GM19351 (cell line): ENCODE results near the gene NECAB3.
"Not testable (repeated sequence)": the region's sequence is repeated elsewhere in the genome, so short reads cannot be mapped to it uniquely, and the experiment has no call there.

Experiments
- ATAC-seq: cut with Tn5 transposase; IDR thresholded peaks from one replicate; pipeline ENCODE4 v1.9.1; 2021; ENCODE audit warnings: mild to moderate bottlenecking, moderate library complexity; ENCODE audit not compliant: unreplicated experiment

NECAB3 gene

GRCh38 chr20:33651562-33652048 lies 22.6 kb downstream of the NECAB3 start:
- no peak for ATAC-seq

- ATAC-seq, result no peak
These were observed 23.3 kb downstream of the NECAB3 start for GRCh38 chr20:33650753-33651561.

DNA sequence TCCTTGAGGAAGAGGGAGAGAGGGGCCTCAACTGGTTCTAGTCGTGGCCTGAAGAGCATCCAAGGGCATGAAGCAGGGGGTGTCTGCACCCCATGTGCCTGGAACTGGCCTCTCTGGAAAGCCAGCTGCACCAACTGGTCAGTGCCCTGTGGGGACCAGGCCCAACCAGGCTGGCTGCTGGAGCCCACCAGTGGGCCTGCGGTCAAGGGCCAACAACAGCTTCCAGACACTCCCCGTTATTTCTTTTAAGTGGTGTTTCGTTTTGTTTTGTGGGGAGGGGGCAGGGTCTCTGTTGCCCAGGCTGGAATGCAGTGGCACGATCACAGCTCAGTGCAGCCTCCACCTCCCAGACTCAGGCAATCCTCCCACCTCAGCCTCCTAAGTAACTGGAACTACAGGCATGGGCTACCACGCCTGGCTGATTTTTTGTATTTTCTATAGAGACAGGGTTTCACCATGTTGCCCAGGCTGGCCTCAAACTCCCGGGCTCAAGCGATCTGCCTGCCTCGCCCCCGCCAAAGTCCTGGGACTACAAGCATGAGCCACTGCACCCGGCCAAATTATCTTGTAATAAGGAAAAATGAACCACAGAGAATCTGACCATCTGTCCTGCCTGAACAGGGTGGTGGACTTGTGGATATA lies 24.0 kb downstream of the NECAB3 start:
- no peak for ATAC-seq

GRCh38 chr20:33649201-33649681 lies 25.0 kb downstream of the NECAB3 start:
- ATAC-seq, result no peak

- no peak for ATAC-seq
These were observed 25.7 kb downstream of the NECAB3 start for GRCh38 chr20:33648396-33649004.

GRCh38 chr20:33647603-33648395 lies 26.4 kb downstream of the NECAB3 start:
- ATAC-seq, result peak; percentile 71

DNA sequence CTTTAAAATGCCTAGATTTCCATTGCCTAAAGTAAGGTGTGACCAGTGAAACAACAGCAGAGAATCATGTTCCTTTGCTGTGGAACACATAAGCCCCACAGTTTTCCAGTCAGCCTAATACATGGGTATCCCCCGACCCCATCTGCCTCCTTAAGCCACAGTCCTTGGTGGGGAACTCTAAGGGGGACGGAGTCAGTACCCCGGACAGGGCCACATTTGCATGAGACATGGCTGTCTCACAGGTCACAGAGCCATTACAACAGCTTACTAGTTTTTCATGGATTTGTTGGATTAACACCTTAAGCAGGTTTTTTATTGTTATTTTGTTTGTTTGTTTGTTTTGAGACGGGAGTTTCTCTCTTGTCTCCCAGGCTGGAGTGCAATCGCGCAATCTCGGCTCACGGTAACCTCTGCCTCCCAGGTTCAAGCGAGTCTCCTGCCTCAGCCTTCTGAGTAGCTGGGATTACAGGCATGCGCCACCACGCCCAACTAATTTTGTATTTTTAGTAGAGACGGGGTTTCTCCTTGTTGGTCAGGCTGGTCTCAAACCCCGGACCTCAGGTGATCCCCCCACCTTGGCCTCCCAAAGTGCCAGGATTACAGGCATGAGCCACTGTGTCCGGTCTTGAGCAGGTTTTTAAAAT lies 27.1 kb downstream of the NECAB3 start:
- not testable (repeated sequence) for ATAC-seq

DNA sequence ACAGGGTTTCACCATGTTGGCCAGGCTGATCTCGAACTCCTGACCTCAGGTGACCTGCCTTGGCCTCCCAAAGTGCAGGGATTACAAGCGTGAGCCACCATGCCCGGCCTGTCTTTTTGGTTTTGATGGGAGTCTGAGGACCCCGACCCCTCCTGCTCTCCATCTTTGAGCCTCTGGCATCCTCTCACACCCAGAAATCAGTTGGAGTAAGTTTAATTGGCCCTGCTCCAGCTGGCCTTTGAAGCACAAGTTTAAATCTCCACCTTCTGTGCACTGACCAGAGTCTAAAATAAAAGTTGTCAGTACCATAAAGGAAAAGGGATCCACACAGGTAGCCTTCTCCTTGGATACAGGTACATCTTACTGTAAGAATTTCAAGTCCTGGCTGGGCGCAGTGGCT lies 28.0 kb downstream of the NECAB3 start:
- ATAC-seq, result no peak

GRCh38 chr20:33645396-33645795 lies 28.8 kb downstream of the NECAB3 start:
- ATAC-seq, result no peak

DNA sequence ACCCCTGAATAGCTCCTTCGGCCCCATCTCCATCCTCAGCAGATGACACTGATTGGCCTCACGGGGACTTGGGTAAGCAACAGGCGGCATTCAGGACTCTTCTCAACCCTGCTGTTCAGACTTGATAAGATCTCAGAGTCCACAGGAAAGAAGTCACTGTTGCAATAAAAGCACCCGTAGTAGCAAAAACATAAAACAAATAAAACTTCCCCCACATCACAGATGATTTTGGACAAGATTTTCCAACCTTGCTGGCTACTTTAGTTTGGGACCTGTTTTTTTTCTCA lies 29.2 kb downstream of the NECAB3 start:
- no peak for ATAC-seq

- ATAC-seq, result no peak
These were observed 29.7 kb downstream of the NECAB3 start for GRCh38 chr20:33644313-33645071.

GRCh38 chr20:33640287-33640686 lies 33.9 kb downstream of the NECAB3 start:
- no peak for ATAC-seq

- ATAC-seq, result no peak
These were observed 37.5 kb downstream of the NECAB3 start for GRCh38 chr20:33636776-33637175.

GRCh38 chr20:33635341-33635740 lies 38.9 kb downstream of the NECAB3 start:
- no peak for ATAC-seq

GRCh38 chr20:33631910-33632309 lies 42.3 kb downstream of the NECAB3 start:
- ATAC-seq, result not testable (repeated sequence)

DNA sequence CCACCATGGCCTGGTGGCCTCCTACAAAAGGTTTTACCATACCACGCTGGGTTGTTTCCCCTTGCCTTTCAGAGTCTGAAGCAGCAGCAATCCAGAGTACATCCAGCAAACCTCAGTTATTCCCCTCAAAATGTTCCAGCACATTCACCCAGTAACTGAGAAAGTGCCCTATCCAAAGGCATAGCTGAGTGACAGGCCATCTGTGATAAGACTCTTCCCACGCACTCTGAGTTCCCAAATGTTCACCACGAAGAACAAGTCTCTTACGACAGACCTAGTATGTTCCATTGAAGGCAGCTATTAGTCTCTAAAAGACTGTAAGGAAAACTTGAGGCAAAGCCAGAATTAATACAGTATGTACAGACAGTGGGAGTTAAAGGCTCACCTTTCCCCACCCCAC lies 43.7 kb downstream of the NECAB3 start:
- no peak for ATAC-seq

GRCh38 chr20:33629979-33630378 lies 44.2 kb downstream of the NECAB3 start:
- ATAC-seq, result no peak

- ATAC-seq, result no peak
These were observed 44.7 kb downstream of the NECAB3 start for GRCh38 chr20:33629533-33629932.

DNA sequence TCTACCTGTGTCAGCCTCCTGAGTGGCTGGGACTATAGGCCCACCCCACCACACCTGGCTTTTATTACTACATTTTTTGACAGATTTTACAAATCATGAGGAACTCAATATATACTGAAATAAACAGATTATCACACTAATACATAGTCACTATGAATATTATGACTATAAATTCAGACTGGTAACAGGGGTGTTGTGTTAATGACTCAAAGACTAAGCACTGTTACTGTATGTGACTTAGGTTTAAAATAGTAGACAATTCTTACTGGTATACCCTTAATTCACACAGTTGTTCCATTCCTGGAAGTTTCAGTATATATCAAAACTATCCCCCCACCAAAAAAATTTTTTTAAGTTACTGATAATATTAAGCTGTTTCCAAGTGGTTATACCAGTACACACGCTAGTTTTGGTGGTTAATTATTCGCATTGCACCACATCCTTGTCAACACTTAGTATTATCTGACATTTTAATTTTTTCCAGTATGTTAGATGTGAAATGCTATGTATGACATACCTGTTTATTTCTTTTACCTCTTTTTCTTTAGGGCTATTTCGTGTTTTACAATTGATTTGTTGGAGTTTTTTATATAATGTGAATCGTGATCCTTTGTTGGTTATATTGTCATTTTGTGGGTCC lies 46.5 kb downstream of the NECAB3 start:
- no peak for ATAC-seq
